ENCODE results near the gene ACOX3.
A peak's percentile ranks its signal among the peaks of the same experiment; 100 is the strongest.
"Not testable (repeated sequence)": the region's sequence is repeated elsewhere in the genome, so short reads cannot be mapped to it uniquely, and the experiment has no call there.

ACOX3 gene

DNA sequence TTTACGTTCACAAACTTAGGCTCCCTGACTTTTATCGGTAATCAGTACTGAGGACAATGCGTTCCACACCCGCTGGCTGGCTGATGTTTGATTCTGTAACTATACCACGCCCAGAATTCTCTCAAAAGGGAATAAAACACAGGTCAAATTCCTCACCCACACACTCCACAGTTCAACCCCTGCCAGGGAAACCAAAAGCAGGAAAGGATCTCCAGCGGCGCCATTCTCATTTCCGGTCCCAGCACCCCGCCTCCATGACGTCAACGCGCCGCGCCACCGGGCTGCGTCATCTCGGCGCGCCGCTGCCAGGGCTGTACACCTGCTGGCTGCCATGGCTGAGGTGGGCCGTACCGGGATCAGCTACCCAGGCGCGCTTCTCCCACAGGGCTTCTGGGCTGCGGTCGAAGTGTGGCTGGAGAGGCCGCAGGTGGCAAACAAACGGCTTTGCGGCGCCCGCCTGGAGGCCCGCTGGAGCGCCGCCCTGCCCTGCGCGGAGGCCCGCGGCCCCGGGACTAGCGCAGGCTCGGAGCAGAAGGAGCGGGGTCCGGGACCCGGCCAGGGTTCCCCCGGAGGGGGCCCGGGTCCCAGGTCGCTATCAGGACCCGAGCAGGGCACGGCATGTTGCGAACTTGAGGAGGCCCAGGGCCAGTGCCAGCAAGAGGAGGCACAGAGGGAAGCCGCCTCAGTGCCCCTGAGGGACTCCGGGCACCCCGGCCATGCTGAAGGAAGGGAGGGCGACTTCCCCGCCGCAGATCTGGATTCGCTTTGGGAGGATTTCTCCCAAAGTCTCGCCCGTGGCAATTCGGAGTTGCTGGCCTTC lies at the start of gene ACOX3, which contains the start of gene TRMT44:
ACOX3 (minus strand) TSS at position 232 of the 820 bp plus-strand sequence. CDS start 24,202 bp downstream, outside the sequence.
TRMT44 (plus strand) TSS at position 286 of the 820 bp plus-strand sequence; CDS start at position 332, 46 bp downstream.
- peak; percentile 85 for DNase-seq

DNA sequence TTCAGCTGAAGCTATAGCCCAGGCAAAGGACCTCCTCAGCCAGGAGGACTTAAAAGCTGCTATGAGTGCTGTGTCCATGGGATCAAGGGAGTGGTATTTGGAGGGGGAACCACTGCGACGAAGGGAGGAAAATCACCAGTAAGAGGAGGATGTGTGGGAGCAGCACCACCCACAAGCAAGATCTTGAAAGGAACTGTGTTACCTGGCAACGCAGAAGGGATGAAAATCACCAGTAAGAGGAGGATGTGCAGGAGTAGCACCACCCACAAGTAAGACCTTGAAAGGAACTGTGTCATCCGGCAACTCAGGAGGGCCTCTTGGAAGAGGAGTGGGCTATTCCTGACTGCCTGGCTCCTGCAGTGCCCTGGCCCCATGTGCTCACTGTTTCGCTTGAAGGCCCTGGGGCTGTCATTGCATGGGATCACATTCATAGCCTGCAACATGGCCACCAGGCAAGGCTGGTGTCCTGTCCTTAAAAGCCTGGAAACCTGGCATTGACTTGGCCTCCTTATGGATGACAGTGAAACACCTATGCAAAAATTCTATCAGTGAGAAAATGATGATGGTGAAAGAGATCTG lies 48.4 kb upstream of the ACOX3 start:
- DNase-seq: no peak

DNA sequence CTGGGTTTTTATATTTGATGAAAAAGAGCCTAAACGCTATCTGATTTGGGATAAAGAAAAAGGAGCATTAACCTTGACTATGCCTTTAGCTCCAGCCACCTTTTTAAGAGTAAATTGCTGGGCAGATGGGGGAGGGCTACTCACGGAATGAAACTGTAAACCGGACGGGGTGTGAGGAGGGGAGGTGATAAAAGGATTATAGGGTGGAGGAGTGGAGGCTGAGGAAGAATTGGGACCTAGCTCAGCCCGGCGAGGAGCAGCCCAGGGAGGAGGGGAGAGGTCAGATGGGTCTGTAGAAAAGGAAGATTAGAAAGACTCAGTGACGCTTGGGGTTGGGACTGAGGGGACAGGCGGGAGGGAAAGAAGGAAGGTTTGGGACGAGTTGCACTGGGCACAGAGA lies 46.1 kb upstream of the ACOX3 start:
- DNase-seq: not testable (repeated sequence)

- DNase-seq: no peak
Measured at GRCh38 chr4:8480221-8480620, 39.7 kb upstream of the ACOX3 start.

DNA sequence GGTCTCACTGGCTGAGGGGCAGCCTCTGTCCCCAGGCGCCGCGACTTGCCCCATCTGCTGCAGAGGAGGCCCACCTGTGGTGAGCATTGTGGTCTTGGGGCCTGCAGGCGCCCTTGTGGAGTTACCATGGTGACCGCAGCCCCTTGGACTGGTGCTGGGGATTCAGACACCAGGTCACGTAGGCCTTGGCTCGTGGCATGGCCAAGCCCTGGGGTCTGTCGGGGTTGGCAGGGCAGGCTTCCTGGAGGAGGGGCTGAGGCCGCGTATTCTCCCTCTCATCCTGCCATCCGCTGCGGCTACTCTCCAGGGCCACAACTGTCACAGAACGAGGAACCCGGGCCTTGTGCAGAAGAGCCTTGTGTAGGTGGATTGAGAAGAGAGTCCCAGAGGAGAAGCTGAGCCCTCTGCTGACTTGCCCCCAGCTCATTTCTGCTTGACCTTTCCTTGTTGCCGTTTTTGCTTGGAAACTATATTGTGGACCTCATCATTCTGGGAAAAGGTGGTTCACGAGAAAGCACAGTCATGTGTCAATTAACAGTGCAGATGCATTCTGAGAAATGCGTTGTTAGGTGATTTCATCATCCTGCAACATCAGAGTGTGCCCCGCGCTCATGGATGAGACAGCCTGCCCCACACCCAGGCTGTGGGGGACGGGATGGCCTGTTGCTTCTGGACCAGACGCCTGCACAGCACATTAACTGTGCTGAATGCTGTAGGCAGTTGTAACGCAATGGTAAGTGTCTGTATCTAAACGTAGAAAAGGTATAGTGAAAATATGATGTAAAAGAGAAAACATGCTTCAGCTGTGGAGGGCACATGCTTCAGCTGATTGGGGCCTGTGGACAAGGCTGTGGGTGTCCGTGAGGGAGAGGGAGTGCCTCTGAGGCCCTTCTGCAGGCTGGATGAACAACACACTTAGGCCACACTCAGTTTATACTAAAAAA lies 38.5 kb upstream of the ACOX3 start:
- DNase-seq: no peak

- no peak for DNase-seq
Measured at GRCh38 chr4:8478371-8478770, 37.8 kb upstream of the ACOX3 start.

DNA sequence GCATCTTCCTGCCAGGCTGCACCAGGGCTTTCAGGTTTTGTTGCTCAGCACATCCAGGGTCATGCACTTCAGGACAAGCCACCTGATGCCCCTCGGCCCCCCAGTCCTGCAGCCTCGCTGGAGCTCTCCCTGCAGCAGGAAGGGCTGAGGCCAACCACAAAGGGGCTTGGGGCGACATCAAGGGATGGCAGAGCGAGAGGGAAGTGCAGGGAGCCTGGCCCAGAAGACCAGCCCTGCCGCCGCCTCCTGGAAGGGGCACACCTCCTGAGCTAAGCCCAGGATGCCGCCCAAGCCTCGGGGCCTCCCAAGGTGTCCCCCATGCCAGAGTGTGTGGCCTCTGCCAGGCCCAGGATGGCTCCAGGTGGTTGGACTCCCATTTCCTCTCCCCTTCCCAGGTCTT lies 37.2 kb upstream of the ACOX3 start:
- DNase-seq: no peak

GRCh38 chr4:8477095-8477635 lies 36.6 kb upstream of the ACOX3 start:
- DNase-seq: no peak

- DNase-seq: no peak
Measured at GRCh38 chr4:8475751-8476575, 35.4 kb upstream of the ACOX3 start.

DNA sequence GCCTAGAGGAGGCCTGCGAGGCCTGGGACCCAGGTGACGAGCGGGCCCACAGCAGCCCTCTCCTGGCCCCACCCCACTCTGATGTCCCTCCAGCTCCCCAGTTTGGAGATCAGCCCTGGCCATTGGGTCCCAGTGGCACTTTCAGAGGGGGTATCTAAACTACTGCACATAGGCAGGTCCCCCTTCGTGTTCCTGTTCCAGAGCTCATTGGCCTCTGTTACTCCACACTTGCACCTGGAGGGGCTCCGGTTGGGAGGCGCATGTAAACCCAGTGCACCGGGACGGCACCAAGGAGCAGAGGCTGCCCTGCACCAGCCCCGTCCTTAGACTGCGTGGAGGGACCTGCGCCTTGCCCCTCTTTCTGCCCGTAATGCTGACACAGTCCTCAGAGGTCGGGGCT lies 34.3 kb upstream of the ACOX3 start:
- DNase-seq: no peak

DNA sequence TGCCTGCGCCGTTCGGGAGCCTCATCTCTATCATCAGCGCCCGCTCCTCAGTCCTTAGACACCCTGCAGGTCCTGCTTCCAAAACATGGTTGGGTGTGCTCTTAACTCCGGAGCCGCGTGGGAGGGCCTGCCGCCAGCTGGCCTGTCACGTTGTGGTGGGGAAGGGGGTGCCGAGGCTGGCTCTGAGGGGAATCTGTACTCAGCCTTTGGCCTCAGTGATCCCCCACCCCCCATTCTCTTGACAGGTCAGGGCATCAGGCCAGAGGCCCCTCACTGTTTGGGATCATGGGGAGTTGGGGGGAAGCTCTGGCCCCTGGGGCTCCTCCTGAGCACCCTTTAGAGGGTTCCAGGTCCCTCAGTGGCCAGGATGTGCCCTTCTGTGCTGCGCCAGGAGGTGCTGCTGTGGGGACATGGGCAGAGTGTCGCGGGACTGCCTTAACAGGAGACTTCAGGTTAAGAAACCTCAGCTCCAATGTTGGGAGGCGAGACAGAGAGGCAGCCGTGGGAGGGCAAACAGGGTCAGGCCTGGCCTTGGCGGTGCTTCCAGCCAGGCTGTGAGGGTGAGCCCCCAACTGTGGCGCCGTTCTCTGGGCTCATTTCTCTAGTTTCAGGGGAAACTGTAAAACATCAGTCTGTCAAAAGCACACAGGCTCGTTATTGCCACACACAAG lies 33.5 kb upstream of the ACOX3 start:
- DNase-seq: no peak

DNA sequence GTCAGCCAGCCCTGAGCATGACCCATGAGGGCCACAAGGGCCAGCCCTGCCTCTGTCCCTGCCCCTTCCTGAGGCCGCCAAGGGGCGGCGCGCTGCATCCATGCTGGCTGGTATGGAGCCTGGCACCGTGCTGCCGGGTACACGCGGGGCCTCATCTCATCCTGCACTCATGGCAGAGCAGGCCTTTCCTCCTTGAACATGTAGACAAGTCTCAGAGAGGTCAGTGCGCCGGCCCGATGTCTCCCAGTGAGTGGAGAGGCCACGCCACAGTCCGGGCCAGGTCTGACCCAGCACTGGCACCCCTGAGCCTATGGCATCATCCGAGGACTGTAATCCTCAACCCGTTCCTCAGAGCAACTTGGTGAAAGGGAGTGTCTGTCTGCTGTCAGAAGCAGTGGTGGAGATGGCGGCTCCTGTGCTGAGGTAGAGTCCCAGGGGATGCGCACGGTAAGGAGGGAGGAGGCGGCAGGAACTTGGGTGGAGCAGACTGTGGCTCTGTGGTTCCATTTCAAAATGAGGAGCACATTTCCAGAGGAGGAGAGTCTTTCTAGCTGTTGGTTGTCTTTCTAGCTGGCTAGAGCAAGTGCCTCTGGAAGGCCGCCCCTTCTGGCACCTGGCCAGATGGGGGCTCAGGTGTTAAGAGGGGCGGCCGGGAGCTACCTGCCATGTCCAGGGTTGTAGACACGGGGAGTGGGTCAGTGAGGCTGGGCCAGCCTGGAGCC lies 32.8 kb upstream of the ACOX3 start:
- DNase-seq: no peak

GRCh38 chr4:8472689-8473197 lies 32.2 kb upstream of the ACOX3 start:
- no peak for DNase-seq

- DNase-seq: no peak
Measured at GRCh38 chr4:8472158-8472688, 31.7 kb upstream of the ACOX3 start.

DNA sequence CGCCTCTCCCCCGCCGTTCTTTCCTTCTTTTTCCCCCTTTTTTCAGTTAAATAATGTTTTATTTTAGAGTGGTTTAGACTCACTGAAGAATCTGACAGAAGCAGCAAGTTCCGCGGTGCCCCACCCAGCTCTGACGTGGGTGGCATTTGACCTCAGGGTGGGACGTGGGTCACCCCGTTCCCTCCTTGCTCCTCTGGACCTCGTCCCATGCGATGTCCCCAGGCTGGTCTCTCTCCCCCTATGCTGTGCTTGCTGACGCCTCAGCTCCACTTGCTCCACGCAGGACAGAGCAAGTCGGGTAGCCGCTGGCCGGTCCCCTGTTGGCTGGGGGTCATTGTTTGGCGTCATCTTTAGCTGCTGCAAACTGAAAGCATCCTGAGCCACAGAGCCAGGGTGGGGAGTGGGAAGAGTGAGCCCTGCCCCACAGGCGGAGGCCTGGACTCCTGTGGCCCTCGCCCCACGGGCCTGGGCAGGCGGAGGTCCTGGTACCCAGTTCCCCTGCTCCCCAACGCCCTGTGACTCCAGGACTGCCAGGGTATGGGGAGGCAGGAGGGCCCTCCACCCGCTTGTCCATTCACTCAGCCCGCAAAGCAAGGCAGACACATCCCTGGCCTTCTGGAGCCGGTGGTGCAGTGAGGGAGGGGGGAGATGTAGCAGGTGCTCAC lies 30.8 kb upstream of the ACOX3 start:
- DNase-seq: no peak

GRCh38 chr4:8470451-8471024 lies 30.0 kb upstream of the ACOX3 start:
- no peak for DNase-seq

- DNase-seq: no peak
Measured at GRCh38 chr4:8469550-8469949, 29.0 kb upstream of the ACOX3 start.

DNA sequence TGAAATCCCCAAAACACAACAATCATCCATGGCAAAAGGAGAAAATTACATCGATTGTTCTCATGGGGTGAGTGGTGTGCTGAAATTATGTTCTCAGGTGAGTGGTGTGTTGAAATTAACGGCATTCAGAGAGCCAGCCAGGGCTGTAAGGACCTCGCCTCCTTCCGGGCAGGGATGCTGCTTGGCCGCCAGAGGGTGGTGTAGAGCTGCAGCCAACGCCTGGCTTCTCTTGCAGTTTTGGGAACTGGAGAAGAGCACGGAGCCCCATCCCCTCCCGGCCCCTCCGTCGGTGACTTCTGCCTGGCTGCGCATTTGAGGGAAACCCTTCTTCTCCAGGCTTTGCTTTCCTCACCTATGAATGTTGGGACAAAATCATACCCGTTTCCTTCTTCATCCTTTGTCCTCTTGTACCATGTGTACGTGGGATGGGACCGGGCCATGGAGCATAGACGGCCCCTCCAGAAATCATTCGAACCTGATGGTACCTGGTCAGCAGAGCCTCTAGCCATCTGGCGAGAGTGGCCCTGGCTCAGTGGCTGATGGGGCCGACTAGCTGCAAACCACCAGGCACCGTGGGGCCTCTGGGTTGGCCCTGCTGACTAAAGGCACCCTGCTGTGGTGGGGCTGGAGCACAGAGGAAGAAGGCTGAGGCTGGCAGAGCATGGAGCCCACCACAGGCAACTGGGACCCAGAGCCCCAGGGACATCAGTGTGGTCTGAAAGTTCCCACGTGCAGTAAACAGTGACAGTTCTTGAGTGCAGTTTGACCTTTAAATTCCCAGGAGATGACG lies 28.4 kb upstream of the ACOX3 start:
- DNase-seq: peak; percentile 5

All from NCI-H146 (cell line).